Cerebellar nuclear complex (tissue), 1 donor: ENCODE data around the gene UPK2.

Experiments used
- DNase-seq, 2 experiments: peaks; one replicate each; lab custom pipeline; 2025; lab: John Stamatoyannopoulos, UW

The UPK2 gene

DNA sequence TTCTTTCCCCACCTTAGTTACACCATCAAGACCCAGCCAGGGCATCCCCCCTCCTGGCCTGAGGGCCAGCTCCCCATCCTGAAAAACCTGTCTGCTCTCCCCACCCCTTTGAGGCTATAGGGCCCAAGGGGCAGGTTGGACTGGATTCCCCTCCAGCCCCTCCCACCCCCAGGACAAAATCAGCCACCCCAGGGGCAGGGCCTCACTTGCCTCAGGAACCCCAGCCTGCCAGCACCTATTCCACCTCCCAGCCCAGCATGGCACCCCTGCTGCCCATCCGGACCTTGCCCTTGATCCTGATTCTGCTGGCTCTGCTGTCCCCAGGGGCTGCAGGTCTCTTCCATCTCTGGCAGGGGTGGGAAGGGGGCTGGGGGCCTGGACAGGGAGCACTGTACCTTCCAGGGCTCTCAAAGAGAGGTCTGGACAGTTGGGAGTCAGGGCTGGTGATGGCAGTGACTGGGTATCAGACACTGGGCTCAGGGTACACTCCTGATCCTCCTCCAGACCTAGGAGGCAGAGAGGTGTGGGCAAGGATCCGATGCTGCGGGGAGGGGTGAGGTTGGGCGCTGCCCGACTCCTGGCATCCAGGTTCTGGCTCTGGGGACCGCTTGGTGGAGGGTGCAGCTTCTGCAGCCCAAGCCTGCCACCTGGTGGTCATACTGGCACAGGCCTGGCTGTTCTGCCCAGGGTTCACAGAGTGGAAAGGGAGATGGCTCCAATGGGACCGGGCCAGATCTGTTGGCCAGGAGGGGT is at the start of gene UPK2:
TSS of gene UPK2 (plus strand) at position 205 of the 753 bp plus-strand sequence. CDS start at position 258, 53 bp downstream.
- DNase-seq: peak in 1 of 2 experiments; percentile 86

DNA sequence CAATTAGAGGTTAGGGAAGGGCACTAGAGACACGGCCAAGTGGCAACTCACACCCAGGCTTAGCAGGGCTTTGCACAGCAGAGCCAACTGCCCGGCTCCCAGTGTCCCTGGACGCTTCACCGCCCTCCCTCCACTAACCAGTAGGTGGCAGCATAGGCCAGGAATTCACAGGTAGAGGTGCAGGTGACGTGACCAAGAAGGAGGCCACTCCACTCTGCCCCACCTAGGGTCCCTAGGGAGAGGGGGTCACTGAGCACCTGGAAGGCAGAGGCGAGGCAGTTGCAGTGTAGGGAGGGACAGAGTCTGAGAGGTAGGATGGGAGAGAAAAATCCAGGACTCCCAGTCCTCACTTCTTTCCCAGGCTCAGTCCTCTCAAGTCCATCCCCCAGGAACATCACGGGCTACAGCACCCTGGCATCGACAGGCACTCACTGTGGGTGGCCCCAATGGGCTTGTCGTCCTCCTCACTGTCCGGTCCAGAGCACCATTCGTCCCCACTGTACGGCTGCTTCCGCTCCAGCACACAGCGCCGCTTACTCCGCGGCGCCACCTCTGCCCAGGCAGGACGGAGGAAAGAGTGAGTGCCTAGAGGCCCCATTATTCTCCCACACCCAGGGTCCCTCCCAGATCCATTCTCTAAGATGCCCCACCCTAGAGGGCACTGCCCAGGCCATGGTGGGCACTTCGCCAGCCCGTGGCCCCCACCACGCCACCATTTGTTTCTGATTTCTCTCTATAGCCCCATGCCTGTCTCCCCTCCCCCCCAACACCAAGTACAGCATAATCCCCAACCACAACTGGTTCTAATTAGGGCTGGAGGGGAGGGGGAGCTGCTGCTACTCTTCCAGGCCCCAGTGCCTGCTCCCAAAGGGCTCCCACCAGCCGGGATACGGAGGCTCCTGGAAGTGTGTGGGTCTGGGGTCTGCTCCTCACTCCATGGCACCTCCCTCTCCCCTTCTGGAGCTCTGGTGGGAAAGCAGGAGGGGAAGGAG is 48.8 kb upstream of the UPK2 start:
- DNase-seq: peak; percentile 32 to 91

DNA sequence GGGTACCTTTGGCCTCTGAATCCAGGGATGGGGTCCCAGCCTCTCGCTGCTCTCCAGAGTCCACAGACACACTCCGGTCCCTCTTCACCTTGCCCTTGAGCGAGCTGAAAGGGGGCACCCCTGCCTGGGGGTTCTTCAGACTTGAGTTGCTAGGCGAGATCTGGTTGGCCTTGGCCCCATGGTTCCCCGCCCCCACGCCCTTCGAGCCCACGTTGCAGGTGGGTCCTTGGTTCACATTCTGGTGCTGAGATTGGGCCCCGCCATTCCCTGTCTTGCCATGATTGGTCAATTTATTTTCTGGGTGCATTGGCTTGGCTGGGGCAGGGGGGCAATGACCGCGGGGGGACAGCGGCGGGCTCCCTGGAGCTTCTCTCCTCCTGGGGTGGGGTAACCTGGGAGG is 47.8 kb upstream of the UPK2 start:
- no peak for DNase-seq

DNA sequence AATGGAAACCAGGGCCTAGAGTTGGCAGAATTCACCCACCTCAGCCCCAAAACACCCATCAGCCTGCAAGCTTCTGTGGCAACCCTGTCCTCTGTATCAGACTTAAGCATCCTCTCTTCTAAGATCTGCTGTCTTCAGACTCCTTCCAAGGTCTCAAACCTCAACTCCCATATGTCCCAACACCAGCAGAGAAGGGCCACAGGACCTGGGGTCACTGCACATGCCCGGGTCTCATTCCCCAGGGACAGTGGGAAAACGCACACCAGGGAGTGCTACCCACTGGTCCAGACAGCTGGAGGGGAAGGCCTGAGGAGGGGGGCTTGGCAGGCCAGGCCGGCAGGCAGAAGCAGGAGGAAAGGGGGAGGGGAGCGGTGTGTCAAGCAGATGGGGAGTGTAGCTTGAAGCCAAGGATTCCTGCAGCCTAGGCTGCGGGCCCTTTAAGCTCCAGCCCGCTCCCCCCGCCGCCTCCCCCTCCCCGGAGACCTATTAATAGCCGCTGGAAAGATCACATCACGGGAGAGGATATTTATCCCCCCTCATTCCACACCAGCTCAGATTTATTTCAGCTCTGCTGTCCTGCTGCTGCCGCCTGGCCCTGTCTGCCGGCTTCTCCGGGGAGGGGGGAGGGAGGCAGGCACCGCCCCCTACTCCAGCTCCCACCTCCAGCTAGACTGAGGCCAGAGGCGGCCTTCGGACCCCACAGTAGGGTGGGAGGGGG is 47.0 kb upstream of the UPK2 start:
- peak in 1 of 2 experiments; percentile 28 for DNase-seq

GRCh38 chr11:118909619-118910308 is 46.3 kb upstream of the UPK2 start:
- DNase-seq: no peak

GRCh38 chr11:118910309-118911112 is 45.6 kb upstream of the UPK2 start:
- no peak for DNase-seq

- DNase-seq: no peak
Observed at GRCh38 chr11:118911113-118911879, 44.8 kb upstream of the UPK2 start.

DNA sequence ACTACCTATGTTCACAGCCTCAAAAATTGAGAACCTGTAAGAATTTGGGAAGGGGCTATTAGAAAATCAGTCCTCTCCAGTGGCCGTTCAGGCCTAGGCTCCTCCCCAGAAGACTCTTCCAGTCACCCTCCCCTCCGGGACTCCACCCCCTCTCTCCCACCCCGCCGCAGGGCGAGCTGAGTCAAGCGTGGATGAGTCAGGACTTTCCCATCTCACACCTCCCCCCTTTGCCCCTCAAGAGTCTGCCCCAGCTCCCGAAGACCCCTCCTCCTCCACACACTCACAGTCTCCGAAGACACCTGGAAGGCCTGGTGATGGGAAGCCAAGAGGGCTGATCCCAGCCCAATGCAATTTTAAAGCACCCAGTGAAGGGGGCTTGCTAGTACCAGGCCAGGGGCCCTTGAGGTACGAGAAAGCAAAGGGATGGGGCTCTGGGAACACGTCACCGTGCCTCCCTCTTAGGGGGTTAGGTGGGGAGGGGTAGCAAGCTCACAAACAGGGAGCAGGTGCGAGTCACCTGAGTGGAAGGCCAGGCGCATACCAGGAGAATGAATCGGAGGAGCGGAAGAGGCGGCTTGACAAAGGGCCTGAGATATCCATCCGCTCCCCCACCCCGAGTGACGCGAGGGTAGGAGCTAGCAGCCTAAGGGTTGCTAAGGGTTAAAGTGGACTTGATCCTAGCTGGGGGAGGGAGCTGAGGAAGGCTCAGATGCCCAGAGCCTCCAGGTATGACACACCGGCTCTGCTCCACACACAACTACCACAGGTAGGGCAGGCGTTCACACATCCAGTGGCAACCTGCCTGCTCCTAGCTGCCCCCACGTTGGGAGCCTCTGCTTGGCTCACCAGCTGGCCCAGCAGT is 44.0 kb upstream of the UPK2 start:
- DNase-seq: no peak

DNA sequence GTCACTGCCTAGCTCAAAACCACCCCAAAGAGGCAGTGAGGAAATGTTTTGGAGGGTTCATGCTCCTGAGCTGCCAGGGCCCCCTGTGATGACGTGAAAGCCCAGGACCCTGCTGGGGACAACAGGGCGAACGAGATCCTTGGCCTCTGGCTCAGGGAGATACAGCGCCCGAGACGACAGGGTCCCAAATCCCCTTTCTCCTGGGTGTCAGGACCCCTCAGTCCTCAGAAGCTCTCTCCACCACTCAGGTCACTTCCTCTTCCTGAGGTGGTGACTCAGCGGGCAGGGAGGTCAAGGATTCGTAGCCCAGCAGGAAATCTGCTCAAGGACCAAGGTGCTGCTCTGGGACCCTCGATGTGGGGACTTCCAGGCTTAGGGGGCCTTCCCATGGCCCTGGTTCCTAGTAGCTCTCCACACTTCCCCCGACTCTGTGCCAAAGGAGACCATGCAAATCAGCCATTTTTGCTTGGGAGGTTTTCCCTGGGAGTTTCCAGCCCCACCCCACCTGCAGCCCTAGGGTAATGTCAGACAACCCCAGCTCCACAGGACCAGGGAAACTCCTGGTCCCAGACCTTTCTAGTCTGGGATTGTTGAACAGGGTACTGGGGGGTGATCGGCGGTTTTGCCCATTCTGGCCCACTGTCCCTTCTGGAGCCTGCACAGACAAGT is 43.2 kb upstream of the UPK2 start:
- no peak for DNase-seq

GRCh38 chr11:118913411-118914125 is 42.5 kb upstream of the UPK2 start:
- no peak for DNase-seq

DNA sequence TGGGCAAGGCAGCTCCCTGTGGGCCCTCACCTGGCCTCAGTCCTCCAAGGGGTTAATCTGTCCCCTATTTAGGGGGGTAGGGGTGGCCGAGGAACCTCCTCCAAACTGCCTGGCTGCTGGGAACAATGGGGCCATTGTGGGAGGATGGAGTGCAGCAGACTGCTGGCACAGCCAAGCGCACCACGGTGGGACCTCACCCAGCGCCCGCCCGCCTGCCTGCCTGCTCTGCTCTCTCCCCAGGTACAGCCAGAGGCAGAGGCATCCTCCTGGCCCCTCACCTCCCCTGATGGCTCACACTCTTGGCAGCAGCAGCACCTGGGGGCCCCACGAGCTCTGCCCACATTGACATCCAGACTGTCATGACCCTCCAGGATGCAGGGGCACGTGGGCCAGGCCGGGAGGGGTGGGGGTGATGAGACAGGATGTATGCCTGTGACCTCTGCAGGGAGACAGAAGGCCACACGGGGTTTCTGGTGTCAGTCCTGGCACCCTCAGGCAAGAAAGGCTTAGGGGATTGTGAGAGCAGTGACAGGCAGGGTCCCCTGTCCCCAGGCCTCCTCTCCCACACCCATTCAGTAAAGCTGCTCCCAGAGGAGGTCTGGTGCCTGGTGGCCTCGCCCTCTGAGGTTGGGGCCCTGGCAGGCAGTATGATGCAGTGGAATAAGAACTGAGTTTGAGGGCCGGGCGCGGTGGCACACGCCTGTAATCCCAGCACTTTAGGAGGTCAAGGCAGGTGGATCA is 41.8 kb upstream of the UPK2 start:
- no peak for DNase-seq

DNA sequence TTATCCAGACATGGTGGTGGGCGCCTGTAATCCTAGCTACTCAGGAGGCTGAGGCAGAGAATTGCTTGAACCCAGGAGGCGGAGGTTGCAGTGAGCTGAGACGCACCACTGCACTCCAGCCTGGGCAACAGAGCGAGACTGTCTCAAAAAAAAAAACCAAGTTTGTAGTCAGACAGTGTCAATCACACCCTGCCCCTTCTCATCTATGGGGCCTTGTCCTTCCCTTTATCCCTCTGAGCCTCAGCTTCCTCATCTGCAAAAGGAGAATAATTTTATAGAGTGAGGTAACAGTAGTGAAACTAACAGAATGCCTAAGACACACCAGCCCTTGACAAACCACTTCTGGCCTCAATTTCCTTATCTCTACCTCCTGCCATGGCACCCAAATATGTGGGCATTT is 41.1 kb upstream of the UPK2 start:
- DNase-seq: no peak

- DNase-seq: no peak
Observed at GRCh38 chr11:118915396-118915795, 40.7 kb upstream of the UPK2 start.

- DNase-seq: no peak
Observed at GRCh38 chr11:118915941-118916841, 39.9 kb upstream of the UPK2 start.

- DNase-seq: no peak
Observed at GRCh38 chr11:118916842-118917388, 39.2 kb upstream of the UPK2 start.
